PC-9 (cell line): ENCODE data around the gene INPP5A.

Experiments
- CTCF ChIP-seq: fragments of 200-600 bp; sonication (generic); conservative IDR thresholded peaks from 2 replicates; pipeline ENCODE4 v1.6.1; 2017; ENCODE audit warnings: mixed run types, antibody characterized with exemption, mild to moderate bottlenecking, moderate library complexity
- EZH2 ChIP-seq: fragments of 200-600 bp; sonication (generic); IDR thresholded peaks from 2 replicates; pipeline ENCODE4 v1.8.0; 2017; ENCODE audit warnings: antibody characterized with exemption, low read depth

- TF ChIP-seq CTCF (no peak), EZH2 (no peak)
Measured at GRCh38 chr10:132574783-132575319, 37.3 kb downstream of the INPP5A start.
